Upper lobe of left lung (tissue), 6 donors: ENCODE results near the gene DAG1. TPM values are rescaled to one million over a fixed set of nuclear protein-coding genes. Genes with fewer than 3 reads are reported as not detected.
A peak's percentile ranks its signal among the peaks of the same experiment; 100 is the strongest.

Experiments used
- ATAC-seq, 2 donors: fragments of 200-7000 bp; cut with Tn5 transposase; one replicate each; pipeline ENCODE4 v1.9.1; 2022; ENCODE audit warnings: mild to moderate bottlenecking in 2 of 2, moderate library complexity in 2 of 2; ENCODE audit not compliant: low FRiP score in 2 of 2
- DNase-seq, 2 donors: peaks; one replicate each; pipeline ENCODE4 v3.0.0-alpha.2; 2019 to 2020
- H3K27ac ChIP-seq, 4 donors: fragments of 200-600 bp; sonication (generic); one replicate each; pipeline ENCODE4 v1.5.1; 2016 to 2019
- H3K27me3 ChIP-seq, 4 donors: fragments of 200-600 bp; sonication (generic); one replicate each; pipeline ENCODE4 v1.5.1; 2017 to 2019
- H3K36me3 ChIP-seq, 4 donors: fragments of 200-600 bp; sonication (generic); one replicate each; pipeline ENCODE4 v1.5.1; 2016 to 2019
- H3K4me1 ChIP-seq, 4 donors: fragments of 200-600 bp; sonication (generic); one replicate each; pipeline ENCODE4 v1.5.1; 2018 to 2019
- H3K4me3 ChIP-seq, 4 donors: fragments of 200-600 bp; sonication (generic); one replicate each; pipeline ENCODE4 v1.5.1; 2017 to 2019; ENCODE audit warnings: mild to moderate bottlenecking in 2 of 4, moderate library complexity in 1 of 4
- H3K9me3 ChIP-seq, 4 donors: fragments of 200-600 bp; sonication (generic); one replicate each; pipeline ENCODE4 v1.5.1; 2018 to 2019
- CTCF ChIP-seq, 6 experiments: fragments of 450-650 bp in 4 of 6; fragments of 200-600 bp in 2 of 6; sonication (generic) in 2 of 6; IDR thresholded peaks; one replicate each; pipeline ENCODE4 v1.5.1; 2016 to 2019; ENCODE audit warnings: antibody characterized with exemption in 6 of 6
- EP300 ChIP-seq, 4 donors: sonication (generic); formaldehyde crosslinking; IDR thresholded peaks; one replicate each; pipeline ENCODE4 v1.5.1; 2017; ENCODE audit warnings: antibody characterized with exemption in 4 of 4, control low read depth in 2 of 4
- POLR2A ChIP-seq, 4 donors: fragments of 450-650 bp; IDR thresholded peaks; one replicate each; pipeline ENCODE4 v1.5.1; 2016 to 2017; ENCODE audit warnings: antibody characterized with exemption in 4 of 4, mild to moderate bottlenecking in 2 of 4
- POLR2AphosphoS5 ChIP-seq, 2 donors: sonication (generic); formaldehyde crosslinking; IDR thresholded peaks; one replicate each; pipeline ENCODE4 v1.5.1; 2017; ENCODE audit warnings: antibody characterized with exemption in 2 of 2
- WGBS, 2 donors: methylation state at CpG; one replicate each; pipeline ENCODE4 v1.1.5; 2017 to 2018; 5-methylcytosine and 5-hydroxymethylcytosine counted together
- total RNA-seq, 6 donors: library from RNA; depleted of rRNA in 4 of 6; stranded (reverse); fragments of >200 nt in 4 of 6; gene quantifications; one replicate each; pipeline versions ENCODE4 v1.1.0 to v1.2.1, GENCODE V29; 2016 to 2021
- donor health status: DM: no; HTN: no; CAD: no; lungs with moderate emphysema.
- donor health status: DM: no; HTN: yes; CAD: no; lungs with severe emphysema.

The DAG1 gene
- total RNA-seq, 6 donors from 2014 or later, result 22.0 to 104 (median 73.5) TPM

GRCh38 chr3:49427586-49427985, 42.5 kb upstream of the DAG1 start:
- Histone ChIP-seq H3K36me3 (peaks cover 0 to 19% (median 12%) of the 10 kb centered on the region in 4 donors), H3K27me3 (no peaks in the 10 kb centered on the region), H3K9me3 (no peaks in the 10 kb centered on the region), H3K4me1 (peaks cover 0 to 21% (median 8%) of the 10 kb centered on the region in 4 donors), H3K4me3 (no peak overlapping the region), H3K27ac (no peak overlapping the region)
- TF ChIP-seq CTCF (IDR thresholded peaks at IDR 0.05), result no peak
- TF ChIP-seq POLR2AphosphoS5 (IDR thresholded peaks at IDR 0.05), result no peak
- 93 to 96% methylated on average over 2 of the region's 2 CpGs for WGBS, 2 donors
- no peak for DNase-seq
- ATAC-seq, result no peak

DNA sequence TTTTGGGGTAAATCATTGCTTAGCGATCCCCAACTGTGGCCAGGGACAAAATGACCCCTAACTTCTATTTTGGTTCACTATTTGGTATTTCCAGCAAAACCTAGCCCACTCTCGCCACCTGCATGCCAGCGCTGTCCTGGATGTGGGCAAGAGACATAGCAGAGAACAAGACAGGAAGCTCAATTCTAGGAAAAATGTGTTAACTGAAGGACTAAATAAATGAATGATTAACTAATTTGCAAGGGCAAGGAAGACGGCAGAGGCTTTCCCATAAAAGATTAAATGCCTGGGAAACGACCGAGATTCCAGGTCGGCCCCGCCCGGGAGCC, 41.4 kb upstream of the DAG1 start:
- Histone ChIP-seq H3K4me1 (peaks cover 0 to 16% (median 8%) of the 10 kb centered on the region in 4 donors), H3K27ac (peak overlapping the region; percentile 86 to 91 (median 88)), H3K36me3 (peaks cover 0 to 19% (median 12%) of the 10 kb centered on the region in 4 donors), H3K27me3 (no peaks in the 10 kb centered on the region), H3K9me3 (no peaks in the 10 kb centered on the region), H3K4me3 (peak overlapping the region; percentile 59 to 96 (median 69))
- TF ChIP-seq EP300 (IDR thresholded peaks at IDR 0.05), result no peak
- no peak for TF ChIP-seq CTCF (IDR thresholded peaks at IDR 0.05)
- TF ChIP-seq POLR2AphosphoS5 (IDR thresholded peaks at IDR 0.05), result no peak
- DNase-seq, result no peak
- 4 to 10% methylated on average over 9 of the region's 9 CpGs for WGBS, 2 donors
- ATAC-seq, result peak in 1 of 2 donors; percentile 0

DNA sequence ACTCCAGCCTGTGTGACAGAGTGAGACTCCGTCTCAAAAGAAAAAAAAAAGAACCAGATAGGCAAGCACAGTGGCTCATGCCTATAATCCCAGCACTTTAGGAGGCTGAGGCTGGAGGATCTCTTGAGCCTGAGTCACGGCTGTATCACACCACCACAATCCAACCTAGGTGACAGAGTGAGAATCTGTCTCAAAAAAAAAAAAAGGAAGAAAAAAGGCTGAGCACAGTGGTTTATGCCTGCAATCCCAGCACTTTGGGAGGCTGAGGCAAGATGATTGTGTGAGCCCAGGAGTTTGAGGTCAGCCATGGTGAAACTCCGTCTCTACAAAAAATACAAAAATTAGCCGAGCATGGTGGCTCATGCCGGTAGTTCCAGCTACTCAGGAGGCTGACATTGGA, 35.3 kb upstream of the DAG1 start:
- Histone ChIP-seq H3K36me3 (no peaks in the 10 kb centered on the region), H3K9me3 (no peaks in the 10 kb centered on the region), H3K4me1 (peaks cover 0 to 5% (median 2%) of the 10 kb centered on the region in 4 donors), H3K4me3 (no peak overlapping the region), H3K27me3 (no peaks in the 10 kb centered on the region), H3K27ac (no peak overlapping the region)
- ATAC-seq (no peak), DNase-seq (no peak)
- WGBS, 2 donors, result 72 to 91% methylated on average over 5 of the region's 5 CpGs
- TF ChIP-seq POLR2A (IDR thresholded peaks at IDR 0.05), result no peak
- no peak for TF ChIP-seq EP300 (IDR thresholded peaks at IDR 0.05)
- TF ChIP-seq CTCF (IDR thresholded peaks at IDR 0.05), result no peak
- no peak for TF ChIP-seq POLR2AphosphoS5 (IDR thresholded peaks at IDR 0.05)

GRCh38 chr3:49445391-49445790, 24.7 kb upstream of the DAG1 start:
- WGBS, 2 donors, result 79 to 91% methylated on average over 5 of the region's 5 CpGs
- Histone ChIP-seq H3K27me3 (no peaks in the 10 kb centered on the region), H3K27ac (peak overlapping the region in 2 of 4 donors; percentile 57 to 60), H3K9me3 (no peaks in the 10 kb centered on the region), H3K36me3 (no peaks in the 10 kb centered on the region), H3K4me3 (no peak overlapping the region), H3K4me1 (peaks cover 10 to 20% (median 17%) of the 10 kb centered on the region in 4 donors)
- TF ChIP-seq POLR2AphosphoS5 (IDR thresholded peaks at IDR 0.05), result no peak
- TF ChIP-seq POLR2A (IDR thresholded peaks at IDR 0.05), result no peak
- TF ChIP-seq EP300 (IDR thresholded peaks at IDR 0.05), result no peak
- TF ChIP-seq CTCF (IDR thresholded peaks at IDR 0.05), result no peak
- DNase-seq (no peak), ATAC-seq (no peak)

DNA sequence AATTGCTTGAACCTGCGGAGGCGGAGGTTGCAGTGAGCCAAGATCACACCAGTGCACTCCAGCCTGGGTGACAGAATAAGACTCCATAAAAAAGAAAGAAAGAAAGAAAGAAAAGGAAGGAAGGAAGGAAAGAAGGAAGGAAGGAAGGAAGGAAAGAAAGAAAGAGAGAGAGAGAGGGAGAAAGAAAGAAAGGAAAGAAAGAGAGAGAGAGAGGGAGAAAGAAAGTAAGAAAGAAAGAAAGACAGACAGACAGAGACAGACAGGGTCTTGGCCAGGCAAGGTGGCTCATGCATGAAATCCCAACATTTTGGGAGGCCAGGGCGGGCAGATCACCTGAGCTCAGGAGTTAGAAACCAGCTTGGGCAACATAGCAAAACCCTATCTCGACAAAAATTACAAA, 16.4 kb upstream of the DAG1 start:
- H3K27ac ChIP-seq, result no peak overlapping the region
- H3K4me1 ChIP-seq, result peaks cover 6 to 17% (median 12%) of the 10 kb centered on the region in 4 donors
- H3K36me3 ChIP-seq, result no peaks in the 10 kb centered on the region
- H3K4me3 ChIP-seq, result no peak overlapping the region
- 94 to 98% methylated on average over 4 of the region's 4 CpGs for WGBS, 2 donors
- H3K9me3 ChIP-seq, result no peaks in the 10 kb centered on the region
- H3K27me3 ChIP-seq, result no peaks in the 10 kb centered on the region
- ATAC-seq (no peak), DNase-seq (no peak)
- TF ChIP-seq CTCF (IDR thresholded peaks at IDR 0.05), result no peak
- no peak for TF ChIP-seq EP300 (IDR thresholded peaks at IDR 0.05)
- TF ChIP-seq POLR2A (IDR thresholded peaks at IDR 0.05), result no peak
